ENCODE measurements around the gene GTPBP10. TPM values are rescaled to one million over a fixed set of nuclear protein-coding genes. Genes with fewer than 3 reads are reported as not detected.

The GTPBP10 gene
- total RNA-seq, 6 experiments from 2014 or later = 19.9 to 27.2 (median 23.3) TPM

DNA sequence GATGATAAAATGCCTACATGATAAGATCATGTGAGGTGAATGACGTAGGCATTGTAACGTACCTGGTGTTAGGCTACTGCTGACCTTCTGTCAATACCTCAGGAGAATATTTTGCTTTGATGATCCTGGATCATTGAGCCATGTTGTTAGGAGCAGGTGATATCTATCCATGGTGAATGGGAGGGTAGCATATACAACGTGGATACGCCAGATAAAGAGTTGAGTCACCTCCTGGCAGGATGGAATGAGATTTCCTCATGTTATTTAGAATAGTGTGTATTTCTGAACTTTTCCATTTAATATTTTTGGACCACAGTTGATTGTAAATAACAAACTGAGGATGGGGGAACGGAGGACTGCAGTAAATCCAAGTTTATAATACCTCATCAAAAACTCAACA, 45.0 kb downstream of the GTPBP10 start:
- Mint-ChIP-seq H3K36me3 (ENCODE audit: low read depth) (peaks cover 23% of the 10 kb centered on the region), H3K4me1 (ENCODE audit: low read depth) (peaks cover 10% of the 10 kb centered on the region), H3K9me3 (peaks cover 3% of the 10 kb centered on the region; the same call in 1 of the 2 replicates), H3K27me3 (ENCODE audit: insufficient read depth) (no peaks in the 10 kb centered on the region; the same call in 1 of the 2 replicates), H3K27ac (no peak overlapping the region), H3K4me3 (no peak overlapping the region)
- no peak for DNase-seq
- no peak for TF ChIP-seq CTCF (IDR thresholded peaks at IDR 0.05)

DNA sequence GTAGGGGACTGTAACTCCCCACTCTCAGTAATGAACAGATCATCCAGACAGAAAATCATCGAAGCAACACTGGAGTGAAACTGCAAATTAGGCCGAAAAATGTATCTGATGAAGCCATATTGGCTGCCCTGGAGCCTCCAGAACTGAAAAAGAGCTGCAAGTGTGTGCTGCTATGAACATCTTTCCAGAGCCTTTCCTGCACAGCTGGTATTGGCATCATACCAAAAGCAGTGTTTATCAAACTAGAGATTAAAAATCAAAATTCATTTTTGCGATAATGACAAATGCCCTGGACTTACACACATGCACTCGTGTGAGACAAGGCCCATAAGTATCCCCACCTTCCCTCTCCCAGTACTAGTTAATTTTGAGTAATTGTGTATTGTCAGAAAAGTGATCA, 49.9 kb downstream of the GTPBP10 start:
- Mint-ChIP-seq H3K4me3 (no peak overlapping the region), H3K9me3 (peaks cover 10% of the 10 kb centered on the region), H3K27me3 (ENCODE audit: insufficient read depth) (no peaks in the 10 kb centered on the region; the same call in none of the 2 replicates), H3K27ac (no peak overlapping the region), H3K36me3 (ENCODE audit: low read depth) (peaks cover 15% of the 10 kb centered on the region), H3K4me1 (ENCODE audit: low read depth) (no peaks in the 10 kb centered on the region)
- no peak for DNase-seq
- TF ChIP-seq CTCF (IDR thresholded peaks at IDR 0.05) = no peak

GRCh38 chr7:90401989-90402388, 55.5 kb downstream of the GTPBP10 start:
- Mint-ChIP-seq H3K27ac (peak overlapping the region; percentile 3; the same call in 1 of the 2 replicates), H3K36me3 (ENCODE audit: low read depth) (peaks cover 11% of the 10 kb centered on the region), H3K4me1 (ENCODE audit: low read depth) (peaks cover 26% of the 10 kb centered on the region), H3K27me3 (ENCODE audit: insufficient read depth) (no peaks in the 10 kb centered on the region; the same call in none of the 2 replicates), H3K4me3 (no peak overlapping the region), H3K9me3 (peaks cover 8% of the 10 kb centered on the region)
- no peak for DNase-seq
- TF ChIP-seq CTCF (IDR thresholded peaks at IDR 0.05) = no peak

DNA sequence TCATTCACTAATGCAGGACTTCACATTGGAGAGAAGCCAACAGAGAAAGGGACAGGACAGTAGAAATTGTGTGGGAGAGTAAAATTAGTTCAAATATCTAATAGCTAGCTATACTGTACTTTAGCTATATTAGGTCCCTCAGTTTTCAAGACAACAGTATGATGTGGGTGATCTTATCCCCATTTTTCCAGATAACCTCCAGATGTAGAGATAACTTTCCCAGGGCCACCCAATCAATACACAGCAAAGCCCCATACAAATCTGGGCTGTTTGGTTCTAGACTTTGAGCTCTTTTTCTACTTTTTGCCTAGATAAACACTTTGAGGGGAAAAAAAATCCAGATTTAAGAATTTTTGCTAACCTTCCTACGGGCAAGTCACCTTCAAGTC, 56.3 kb downstream of the GTPBP10 start:
- Mint-ChIP-seq H3K4me3 (peak overlapping the region; percentile 96), H3K27ac (peak overlapping the region; percentile 98), H3K4me1 (ENCODE audit: low read depth) (peaks cover 26% of the 10 kb centered on the region), H3K9me3 (peaks cover 8% of the 10 kb centered on the region), H3K27me3 (ENCODE audit: insufficient read depth) (no peaks in the 10 kb centered on the region; the same call in none of the 2 replicates), H3K36me3 (ENCODE audit: low read depth) (peaks cover 11% of the 10 kb centered on the region)
- no peak for DNase-seq
- TF ChIP-seq CTCF (IDR thresholded peaks at IDR 0.05) = no peak

DNA sequence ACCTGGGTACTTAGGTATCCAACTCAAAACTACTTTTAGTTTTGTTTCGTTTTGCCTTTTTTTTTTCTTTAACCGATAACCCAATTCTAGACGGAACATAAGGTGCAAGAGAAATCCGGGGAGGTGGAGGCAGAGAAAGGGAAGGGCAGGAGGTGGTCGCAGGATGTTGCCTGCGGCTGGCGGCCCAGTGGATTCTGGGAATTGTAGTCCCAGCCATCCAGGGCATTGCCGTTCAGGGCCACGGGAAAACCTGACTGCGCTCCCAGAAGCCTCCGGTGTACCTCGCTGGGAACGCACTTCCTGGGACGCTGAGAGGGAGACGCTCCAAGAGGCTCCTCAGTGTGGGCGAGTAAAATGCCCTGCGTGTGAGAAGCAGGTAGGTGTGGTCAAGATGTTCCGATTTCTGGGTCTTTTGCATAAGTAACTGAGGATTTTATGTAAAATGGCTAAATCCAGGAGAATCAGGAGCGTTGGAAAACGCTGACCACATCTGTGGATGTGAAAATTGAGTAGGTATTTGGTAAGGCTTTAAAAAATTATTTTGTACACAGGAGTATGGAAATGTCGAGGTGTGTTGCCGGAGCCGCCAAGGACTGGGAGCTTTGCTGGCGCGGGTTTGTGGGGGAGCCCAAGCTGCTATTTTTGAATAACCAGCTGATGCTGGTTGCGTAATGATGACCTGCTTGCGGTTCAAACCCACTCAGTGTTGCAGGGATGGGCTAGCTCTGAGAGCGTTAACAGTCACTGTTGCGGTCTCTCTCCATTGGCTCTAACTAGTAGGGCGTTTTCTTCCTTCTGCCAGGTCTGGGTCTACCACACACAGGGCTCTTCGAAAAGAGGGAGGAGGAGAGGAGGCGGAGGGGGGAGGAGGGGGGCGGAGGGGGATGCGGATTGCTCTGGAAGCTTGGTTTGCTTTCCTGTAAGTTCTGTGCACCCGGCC, 56.9 kb downstream of the GTPBP10 start, which contains the start of gene CLDN12:
Gene CLDN12, plus strand, starts transcription at position 288 of the 940 bp plus-strand sequence. CDS start 9,216 bp downstream, outside the sequence.
- peak; percentile 96 for DNase-seq
- peaks cover 13% of the 10 kb centered on the region for H3K36me3 Mint-ChIP-seq (ENCODE audit: low read depth)
- no peak for TF ChIP-seq CTCF (IDR thresholded peaks at IDR 0.05)
- H3K9me3 Mint-ChIP-seq = peaks cover 2% of the 10 kb centered on the region
- peak within 1 kb of the TSS; percentile 98 for H3K27ac Mint-ChIP-seq
- H3K4me1 Mint-ChIP-seq (ENCODE audit: low read depth) = peaks cover 26% of the 10 kb centered on the region
- H3K4me3 Mint-ChIP-seq = peak within 1 kb of the TSS; percentile 96
- H3K27me3 Mint-ChIP-seq (ENCODE audit: insufficient read depth) = no peaks in the 10 kb centered on the region; the same call in 1 of the 2 replicates

All from HFFc6 (cell line).